ENCODE data around the gene RAD21L1.

The RAD21L1 gene

DNA sequence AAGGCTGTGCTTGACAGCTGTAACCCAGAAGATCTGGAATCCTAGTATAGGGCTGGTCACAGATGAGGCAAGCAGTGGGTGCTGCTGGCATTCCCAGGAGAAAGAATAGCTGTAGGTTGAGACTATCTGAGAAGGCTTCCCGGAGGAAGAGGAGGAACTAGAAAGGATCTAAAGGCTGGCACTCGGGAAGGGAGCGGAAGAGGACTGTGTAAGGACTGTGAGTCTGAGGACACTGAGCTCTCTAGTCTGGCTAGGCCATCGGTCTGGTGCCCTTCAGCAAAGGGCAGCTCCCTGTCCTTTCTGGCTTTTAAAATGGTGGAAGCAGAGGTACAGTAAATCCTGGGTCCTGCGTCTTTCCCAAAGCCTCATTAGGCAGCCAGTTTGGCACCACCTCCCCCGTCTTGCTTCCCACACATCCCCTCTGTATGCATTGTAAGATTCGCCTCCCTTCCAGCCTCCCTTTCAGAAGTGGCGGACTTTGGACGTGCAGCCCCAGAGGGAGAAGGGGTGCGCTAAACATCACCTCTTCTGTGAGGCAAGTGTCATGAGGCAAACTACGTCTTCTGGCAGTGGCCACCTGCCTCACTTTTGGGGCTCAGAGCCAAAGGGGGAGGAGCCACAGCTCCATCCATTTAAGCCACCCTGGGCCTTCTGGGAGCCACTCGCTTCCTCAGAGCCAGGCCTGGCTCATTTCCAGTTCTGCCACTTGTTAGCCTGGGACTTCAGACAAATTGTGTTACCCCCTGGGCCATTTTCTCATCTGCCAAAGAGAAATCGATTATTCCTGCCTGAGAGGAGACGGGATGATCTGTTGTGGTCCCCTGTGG is 48.9 kb downstream of the RAD21L1 start:
- peak; percentile 84 for DNase-seq

DNA sequence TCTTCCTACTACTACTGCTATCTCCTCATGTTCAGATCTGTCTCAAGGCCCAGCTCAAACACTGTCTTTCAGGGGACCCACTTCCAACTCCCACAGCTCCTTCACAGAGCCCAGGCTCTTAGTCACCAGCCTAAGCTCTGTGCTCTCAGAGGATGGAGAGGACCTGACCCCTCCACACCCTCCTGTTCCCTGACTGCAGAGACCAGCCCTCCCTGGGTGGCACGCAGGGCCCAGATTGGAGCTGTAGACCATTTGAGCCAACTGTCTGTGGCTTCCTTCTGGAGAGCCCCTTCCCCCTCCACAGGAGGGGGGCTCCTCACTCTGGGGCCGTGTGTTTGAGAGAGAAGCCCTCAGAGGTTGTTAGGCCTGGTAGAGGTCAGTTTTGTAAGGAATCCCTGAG is 50.1 kb downstream of the RAD21L1 start:
- no peak for DNase-seq

DNA sequence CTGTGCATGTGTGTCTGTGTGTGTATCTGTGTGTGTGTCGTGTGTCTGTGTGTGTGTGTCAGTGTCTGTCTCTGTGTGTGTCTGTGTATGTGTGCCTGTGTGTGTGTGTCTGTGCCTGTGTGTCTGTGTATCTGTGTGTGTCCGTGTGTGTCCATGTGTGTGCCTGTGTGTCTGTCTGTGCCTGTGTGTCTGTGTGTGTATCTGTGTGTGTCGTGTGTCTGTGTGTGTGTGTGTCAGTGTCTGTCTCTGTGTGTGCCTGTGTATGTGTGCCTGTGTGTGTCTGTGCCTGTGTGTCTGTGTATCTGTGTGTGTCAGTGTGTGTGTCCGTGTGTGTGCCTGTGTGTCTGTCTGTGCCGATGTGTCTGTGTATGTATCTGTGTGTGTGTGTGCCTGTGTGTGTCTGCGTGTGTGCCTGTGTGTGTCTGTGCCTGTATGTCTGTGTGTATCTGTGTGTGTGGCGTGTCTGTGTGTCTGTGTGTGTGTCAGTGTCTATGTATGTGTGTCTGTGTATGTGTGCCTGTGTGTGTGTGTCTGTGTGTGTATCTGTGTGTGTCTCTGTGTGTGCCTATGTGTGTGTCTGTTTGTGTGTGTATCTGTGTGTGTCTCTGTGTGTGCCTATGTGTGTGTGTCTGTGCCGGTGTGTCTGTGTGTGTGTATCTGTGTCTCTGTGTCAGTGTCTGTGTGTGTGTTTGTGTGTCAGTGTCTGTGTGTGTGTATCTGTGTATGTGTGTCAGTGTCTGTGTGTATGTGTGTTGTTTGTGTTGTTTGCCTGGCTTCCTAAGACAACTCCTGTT is 51.9 kb downstream of the RAD21L1 start:
- no peak for DNase-seq

DNA sequence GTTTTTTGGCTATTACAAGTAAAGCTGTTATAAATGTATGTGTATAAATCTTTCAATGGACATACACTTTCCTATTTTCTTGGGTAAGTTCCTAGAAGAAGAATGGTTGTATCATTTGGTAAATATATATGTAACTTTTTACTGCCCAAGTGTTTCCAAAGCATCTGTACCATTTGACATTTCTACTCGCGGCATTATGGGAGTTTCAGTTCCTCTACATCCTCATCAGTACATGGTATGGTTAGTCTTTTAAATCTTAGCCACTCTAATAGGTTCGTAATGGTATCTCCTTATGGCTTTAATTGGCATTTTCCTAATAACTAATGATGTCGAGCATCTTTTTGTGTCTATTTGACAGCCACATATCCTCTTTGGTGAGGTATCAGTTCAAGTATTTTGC is 53.1 kb downstream of the RAD21L1 start:
- no peak for DNase-seq

DNA sequence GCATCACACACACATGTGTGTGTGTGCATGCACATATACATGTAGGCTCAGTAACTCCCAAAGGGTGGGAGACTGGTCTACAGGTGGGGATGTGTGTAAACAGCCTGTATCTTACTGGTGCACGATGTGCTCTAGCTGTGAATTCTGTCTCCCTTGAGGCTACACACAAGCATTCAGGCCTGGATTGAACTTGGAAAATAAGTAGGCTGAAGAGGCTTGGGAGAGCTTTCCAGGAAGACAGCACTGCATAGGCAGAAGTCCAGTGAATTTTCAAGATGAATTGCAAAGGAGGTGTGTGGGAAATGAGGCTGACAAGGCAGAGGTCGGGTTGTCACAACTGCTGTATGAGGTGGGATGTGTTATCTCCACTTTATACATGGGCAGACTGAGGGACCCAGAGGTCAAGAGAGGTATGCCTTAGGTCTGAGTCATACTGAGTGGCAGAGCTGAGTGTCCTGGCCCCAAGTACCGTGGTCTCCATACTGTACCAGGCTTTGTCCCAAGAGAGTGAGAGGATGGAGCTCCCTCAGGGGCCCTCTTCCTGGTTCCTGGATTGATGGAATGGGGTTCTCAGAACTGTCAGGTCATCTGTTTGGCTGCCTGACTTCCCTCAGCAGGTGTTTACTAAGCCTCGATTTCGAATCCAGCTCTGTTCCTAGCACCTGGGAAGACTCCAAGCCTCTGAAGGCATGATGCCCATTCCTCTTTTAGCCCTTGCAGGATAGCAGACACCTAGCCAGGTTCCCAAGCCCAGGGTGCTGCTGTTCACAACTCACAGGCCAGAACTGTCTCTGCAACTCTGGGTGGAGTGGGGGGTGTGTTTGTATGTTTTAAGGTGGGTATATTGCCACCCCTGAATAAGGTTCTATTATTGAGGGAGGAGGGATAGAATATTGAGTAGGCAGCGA is 54.6 kb downstream of the RAD21L1 start:
- no peak for DNase-seq

DNA sequence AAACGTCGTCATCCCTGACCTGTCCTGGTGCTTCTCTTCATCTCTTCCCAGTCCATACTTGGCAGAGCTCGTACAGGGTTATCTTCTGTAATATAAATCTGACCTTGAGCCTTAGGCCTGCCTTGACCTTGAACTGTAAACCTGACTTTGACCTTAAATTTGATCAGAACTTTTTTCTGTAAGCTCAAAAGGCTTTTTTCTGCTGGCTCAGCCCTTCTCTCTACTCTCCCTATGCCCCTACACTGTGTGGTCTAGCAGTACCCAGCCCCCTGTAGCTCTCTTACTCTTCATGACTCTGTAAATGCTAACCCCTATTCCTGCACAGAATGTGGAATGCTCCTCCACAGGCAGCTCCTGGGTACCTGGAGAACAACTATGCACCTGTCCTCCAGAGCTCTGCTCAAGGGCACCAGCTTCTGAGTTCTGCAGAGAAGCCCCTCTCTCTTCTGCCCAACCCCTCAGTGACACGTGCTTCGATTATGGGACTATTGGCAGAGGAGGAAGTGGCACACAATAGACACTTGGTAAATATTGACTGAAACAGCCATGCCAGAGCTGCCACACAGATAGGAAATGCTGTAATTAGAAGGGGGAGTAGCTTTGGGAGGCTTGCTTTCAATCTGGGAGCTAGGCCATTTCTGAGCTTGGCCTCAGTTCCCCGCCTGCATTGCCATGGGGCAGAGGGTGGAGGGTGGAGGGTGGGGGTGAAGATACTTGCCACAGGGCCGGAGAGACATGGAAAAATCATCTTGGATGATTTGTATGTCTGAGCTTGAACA is 55.6 kb downstream of the RAD21L1 start:
- DNase-seq = peak; percentile 81

DNA sequence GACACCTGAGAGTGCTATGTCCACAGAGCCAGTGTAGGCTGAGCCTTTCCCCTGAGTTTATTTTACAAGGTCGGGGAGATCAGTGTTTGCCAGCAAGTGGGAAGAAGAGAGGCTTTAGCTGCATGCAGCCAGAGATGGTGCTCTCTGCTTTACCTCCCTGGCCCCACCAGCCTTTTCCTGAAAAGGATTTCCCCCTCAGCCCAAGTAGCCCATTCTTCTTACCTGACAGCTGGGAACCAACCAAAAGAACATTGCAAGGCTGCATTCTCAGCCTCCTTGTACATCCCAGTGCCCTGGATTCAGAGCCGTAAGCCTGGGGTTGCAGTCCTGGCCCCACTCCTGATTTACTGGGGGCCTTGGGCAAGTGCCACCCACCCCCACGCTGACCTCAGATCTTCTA is 57.1 kb downstream of the RAD21L1 start:
- no peak for DNase-seq

DNA sequence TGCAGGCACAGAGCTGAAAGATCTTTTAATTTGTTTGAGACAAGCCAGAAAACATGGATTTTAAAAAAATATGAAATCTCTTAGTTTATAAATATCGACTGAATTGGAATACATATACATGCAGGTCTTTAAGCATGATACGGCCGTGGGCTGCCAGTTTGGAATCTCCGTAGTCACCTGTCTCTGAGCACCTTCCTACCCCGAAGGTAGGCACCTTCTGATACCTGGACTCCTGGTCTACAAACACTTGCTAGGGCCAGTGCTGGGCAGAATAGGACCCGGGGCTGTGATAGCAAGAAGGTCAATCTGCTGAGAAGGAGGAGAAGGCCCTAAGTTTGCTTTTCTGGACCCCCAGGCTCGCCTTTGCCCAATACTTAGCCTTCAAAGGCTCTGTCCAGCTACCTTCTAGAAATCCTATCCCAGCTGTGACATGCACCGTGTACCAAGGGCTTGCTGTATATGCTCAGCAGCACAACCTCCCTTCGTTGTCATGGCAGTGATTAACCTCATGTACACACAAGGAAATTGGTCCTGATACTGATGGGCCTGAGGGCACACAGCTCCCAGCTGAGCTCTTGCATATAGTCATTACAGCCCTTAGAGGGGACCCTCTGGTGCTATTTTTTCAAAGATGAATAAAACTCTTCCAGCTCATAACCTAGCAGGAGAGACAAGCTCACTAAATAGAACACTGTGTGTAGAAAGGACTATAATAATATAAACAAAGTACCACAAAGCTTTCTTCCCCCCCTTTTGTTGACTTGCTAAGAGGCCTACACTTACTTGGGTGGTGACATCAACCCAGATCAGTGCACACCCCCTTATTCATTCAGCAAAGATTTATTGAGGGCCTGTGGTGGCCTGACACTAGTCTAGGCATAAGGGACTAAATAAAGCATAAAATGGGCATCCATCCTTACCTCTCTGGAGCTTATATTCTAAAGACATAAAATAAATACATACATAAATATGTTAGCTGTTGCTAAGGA is 58.0 kb downstream of the RAD21L1 start:
- peak; percentile 71 for DNase-seq

DNA sequence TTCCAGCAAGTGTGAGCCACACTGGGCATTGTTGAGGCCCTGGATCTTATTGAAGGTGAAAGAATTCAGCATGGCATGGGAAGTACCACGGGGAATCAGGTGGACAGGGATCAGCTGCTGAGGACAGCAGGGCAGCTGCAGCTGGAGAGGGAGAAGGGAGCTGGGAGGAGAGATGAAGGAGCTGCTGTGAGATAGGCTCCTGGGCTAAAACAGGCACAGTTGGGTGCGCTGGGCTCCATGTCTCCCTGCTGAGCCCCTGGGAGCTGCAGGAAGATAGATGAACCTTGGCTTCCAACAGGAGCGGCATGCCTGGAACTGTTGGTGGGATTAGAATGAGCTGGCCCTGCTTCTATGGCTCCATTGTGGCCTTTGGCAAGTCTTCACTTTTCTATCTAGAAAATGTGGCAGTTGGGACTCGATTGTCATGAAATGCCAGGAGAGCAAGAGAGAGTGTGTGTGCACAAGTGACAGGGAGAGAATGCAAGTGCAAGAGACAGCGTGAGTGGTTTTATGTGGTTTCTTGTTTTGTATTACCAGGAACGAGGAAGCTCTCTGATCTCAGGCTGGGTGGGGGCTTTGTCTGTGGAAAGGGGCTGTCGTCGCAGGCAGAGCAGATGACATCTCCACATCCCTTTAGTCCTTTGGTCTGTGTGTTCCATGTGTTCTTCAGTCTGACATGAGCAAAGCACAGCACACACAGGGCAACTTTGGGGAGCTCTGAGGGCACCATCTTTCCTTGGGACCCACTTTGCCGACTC is 60.6 kb downstream of the RAD21L1 start:
- DNase-seq = peak; percentile 12

DNA sequence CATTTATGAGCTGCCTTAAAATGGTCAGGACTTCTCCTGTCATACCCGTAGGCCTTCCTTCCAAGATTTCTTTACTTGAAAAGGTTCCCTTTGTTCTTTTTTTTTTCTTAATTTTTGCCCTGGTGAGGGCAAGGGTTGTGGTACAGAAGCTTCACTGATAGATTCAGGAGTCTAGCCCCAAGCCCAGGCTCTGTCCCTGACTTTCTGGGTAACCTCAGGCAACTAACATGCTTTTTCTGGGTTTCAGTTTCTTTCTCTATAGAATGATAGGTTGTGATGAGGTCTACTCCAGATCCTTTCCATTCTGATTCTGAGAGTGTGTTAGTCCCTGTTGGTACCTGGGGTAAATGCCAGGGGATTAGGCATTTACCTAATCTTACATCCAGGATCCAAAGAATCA is 61.5 kb downstream of the RAD21L1 start:
- DNase-seq = no peak

DNA sequence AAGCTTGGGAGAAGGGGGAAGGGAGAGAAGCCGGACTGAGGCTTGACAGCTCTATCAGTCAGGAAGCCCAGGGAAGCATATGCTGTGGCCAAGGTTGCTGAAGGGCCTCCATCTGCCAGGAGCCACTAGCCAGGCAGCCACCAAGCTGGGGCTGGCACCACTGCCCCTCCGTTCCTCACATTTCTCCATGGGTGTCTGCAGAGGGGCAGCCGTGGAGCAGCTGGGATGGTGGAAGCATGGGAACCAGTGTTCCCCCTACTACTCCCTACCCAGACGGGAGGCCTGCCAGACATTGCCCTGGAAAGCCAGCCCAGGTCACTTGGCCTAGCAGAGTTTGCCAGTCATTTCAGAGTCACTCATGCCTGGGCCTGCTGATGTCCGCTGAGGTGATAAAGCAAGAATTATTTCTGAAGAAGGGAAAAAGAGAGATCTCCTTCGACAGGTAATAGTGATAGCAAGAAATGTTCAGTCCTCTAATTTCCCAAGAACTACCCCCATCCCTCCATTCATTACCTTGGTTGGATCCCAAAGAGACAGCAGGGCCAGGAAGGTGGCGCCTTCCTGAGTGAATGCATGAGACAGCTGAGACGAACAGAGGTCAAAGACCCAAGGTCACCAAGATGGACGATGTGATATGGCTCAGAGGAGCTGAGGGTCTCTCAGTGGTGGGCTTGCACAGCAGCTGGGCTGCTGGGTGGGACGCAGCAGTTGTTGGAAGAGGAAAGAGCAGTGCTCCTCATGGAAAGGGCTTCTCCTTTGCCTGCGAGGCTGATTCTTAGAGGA is 62.1 kb downstream of the RAD21L1 start:
- DNase-seq = no peak

DNA sequence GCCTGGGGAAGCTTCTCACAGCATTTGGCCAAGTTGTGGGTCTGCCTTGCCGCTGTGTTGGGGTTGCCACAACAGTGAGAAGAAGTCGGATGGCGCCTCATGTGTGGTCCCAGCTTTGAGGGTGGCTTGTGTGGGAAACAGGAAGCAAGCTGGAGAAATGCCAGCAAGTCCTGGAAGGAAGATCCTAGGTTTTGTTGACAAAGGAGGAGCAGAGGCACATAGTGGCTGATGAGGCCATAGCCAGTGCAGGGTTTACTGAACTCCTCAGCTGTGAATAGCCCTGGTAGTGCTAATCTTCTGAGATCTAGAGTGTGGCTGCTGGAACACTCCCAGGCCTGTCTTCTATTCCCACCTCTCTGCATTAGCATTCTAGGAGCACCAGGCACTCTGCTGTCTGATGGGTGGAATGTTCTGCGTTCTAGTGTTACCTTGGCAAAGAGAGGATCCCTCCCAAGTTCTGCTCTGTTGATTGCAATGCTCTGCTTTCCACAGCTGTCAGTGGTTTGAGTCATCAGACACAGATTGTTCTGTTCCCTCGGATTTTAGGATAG is 65.4 kb downstream of the RAD21L1 start:
- peak; percentile 25 for DNase-seq

DNA sequence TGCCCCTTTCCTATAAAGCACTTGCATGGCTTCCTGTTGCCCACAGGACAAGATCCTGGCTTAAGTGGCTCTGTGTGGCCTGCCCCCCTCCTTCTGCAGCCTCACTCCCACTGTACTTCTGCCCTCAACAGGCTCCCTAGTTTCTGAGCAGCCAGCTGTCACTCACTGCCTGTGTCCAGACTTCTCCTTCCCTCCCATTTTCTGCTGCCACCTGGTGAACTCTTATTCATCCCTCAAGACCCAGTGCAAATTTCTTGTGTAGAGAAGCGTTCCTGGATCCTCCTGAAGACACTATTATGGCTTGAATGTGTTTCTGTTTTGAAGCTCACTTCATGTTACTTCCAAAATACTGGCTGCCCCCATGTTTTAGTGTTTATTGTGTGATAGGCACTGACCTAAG is 66.8 kb downstream of the RAD21L1 start:
- no peak for DNase-seq

DNA sequence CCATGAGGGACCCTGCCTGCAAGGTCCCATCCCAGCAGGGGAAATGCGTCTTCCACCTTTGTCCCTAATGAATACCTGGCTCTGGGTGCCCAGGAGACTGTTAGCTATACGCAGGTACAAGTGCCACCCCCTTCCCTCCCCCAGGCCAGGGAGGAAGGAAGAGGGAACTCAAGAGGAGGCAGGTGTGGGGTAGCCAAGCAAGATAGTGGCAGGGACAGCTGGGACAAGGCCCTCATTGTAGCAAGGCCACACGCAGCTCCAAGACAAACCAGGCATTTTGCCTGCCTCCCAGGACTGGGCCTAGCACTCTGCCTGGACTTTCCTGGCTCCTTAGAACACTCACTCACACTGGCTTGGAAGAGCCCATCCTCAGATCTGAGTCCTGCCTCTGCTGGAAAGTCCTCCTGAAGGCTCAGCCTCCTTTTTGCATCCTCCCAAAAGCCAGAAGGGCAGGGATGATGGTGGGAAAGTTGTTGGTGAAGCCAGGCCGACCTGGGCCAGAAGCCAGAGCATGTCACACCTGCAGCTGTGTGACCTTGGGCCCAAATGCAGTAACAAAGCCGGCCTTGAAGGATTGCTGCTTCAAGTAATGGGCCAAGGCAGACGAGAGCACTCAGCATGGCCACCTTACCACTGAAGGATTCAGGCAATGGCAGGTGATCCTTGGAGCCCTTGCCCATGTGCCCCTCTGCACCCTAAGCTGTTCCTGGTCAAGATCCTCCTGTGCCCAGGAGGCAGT is 68.0 kb downstream of the RAD21L1 start:
- no peak for DNase-seq

DNA sequence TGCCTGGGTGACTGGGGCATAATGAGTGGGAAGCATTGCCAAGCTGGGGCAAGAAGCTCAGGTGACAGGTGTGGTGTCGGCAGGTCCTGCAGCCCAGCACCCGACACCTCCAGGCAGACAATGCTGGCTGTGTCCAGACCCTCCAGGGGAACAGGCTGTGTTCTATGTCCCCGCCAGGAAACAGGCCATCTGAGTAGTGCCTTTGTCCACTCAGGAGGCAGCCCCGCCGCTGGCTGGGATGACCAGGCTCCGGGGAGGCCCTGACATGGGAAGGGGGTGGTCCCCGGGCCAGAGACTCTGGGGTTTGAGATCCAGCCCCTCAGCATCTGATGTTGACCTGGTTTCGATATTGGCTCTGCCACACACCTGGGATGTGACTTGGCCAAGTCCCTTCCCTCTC is 68.7 kb downstream of the RAD21L1 start:
- DNase-seq = no peak

DNA sequence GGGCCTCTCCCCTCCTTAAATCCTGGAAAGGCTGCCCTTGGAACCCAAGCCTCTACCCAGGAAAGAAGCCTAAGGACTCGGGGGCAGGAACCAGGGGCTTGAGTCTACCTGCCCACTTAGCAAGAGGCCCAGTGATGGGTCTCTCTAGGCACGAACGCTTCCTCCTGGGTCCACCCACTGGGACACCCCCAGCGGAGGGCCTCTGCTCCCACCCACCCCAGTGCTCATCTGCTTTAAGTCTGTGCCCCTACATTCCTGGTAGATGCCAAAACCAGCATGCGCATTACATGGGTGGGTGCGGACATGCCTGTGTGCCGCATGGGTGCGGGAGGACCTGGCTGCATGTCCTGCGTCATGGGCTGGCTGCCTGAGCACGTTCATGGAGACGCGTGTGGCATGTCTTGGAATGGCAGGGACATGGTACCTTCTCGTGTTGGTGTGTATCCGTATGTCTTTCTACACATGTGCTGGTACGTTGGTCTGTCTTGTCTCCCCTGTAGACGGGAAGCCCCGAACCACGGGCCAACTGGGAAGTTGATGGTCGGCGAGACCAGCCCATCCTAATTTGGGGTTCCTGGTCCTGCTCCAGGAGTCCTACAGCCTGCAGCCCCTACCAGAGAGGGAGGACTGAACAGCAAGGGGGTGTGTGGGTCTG is 69.6 kb downstream of the RAD21L1 start:
- DNase-seq = no peak

DNA sequence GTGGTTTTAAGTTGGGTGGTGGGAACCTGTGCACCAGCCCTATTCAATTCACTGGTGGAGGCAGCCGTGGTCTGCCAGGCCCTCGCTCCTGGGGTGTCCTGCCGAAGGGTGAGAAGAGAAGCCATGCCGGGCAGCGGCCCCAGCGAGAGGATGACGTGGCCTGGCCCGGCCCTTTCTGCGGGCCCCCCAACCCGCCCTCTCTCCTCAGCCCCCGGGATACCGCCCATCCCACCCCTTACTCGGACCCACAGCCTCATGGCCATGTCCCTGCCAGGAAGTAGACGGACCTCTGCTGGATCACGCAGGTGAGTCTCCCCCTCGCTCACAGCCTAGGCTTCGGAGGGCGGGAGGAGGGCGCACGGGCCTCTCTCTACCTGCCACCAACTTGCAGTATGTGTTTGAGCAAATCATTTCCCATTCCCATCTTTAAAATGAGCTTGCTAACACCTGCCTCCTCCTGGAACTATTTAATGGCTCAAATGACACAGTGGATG is 70.3 kb downstream of the RAD21L1 start:
- DNase-seq = no peak

DNA sequence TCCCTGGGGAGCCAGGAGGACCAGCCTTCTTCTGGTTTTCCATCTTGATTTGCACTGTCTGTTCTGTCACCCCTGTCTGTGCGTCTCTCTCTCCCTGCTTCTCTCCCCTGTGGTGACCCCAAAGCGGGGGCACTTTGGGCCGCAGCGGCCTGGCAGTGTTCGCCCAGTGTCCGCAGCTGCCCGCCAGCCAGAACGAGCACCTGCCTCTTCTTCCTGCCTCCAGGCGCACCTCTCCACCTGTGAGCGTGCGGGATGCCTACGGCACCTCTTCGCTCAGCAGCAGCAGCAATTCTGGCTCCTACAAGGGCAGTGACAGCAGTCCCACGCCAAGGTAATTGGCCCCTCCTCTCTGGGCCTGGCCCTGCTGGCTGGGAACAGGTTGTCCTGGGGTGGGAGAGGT is 71.1 kb downstream of the RAD21L1 start:
- DNase-seq = peak; percentile 49

All from NCI-H69 (cell line).